B cell (primary cell): ENCODE measurements around the gene TCF7. TPM values are rescaled to one million over a fixed set of nuclear protein-coding genes. Genes with fewer than 3 reads are reported as not detected.

Experiments
- ATAC-seq: fragments of 200-7000 bp; cut with Tn5 transposase; one replicate; pipeline ENCODE4 v1.10.0; 2021; ENCODE audit warnings: low read depth, mild to moderate bottlenecking, moderate number of reproducible peaks, moderate library complexity
- CTCF ChIA-PET: fragments of 350-600 bp; sonication (Branson Sonifier 250); formaldehyde crosslinking; loops from one replicate; lab custom pipeline; 2021; ENCODE audit warnings: antibody characterized with exemption, inconsistent platforms; lab: Charles Lee
- POLR2A ChIA-PET: fragments of 350-600 bp; sonication (Branson Sonifier 250); formaldehyde crosslinking; loops from one replicate; lab custom pipeline; 2021; ENCODE audit warnings: antibody characterized with exemption; lab: Charles Lee
- DNase-seq: peaks from one replicate; pipeline ENCODE4 v3.0.0; 2013
- H2AFZ ChIP-seq: 2 replicates; pipeline ENCODE4 v1.6.1; 2012; ENCODE audit warnings: mild to moderate bottlenecking, low read depth, low read length; ENCODE audit not compliant: insufficient read depth, poor library complexity, severe bottlenecking
- H3K27ac ChIP-seq, 2 donors: 1 replicate in 1 of 2; 2 replicates in 1 of 2; pipeline ENCODE4 v1.5.1; 2012 to 2013; ENCODE audit warnings: low read length in 2 of 2, mild to moderate bottlenecking in 2 of 2, moderate library complexity in 1 of 2
- H3K27me3 ChIP-seq, 4 experiments: fragments of 200-600 bp in 1 of 4; sonication (generic) in 1 of 4; replicated peaks in 1 of 4; 1 replicate in 2 of 4; 2 replicates in 2 of 4; pipeline versions ENCODE4 v1.6.1 to v1.7.0; 2013 to 2016; ENCODE audit warnings: low read length in 3 of 4, mild to moderate bottlenecking in 2 of 4, mixed read lengths in 1 of 4, moderate library complexity in 1 of 4; ENCODE audit not compliant: insufficient read depth in 4 of 4, control insufficient read depth in 3 of 4; ENCODE audit errors: control extremely low read depth in 1 of 4
- H3K36me3 ChIP-seq, 2 experiments: replicated peaks in 1 of 2; 1 replicate in 1 of 2; 2 replicates in 1 of 2; pipeline versions ENCODE4 v1.6.1 to v1.7.1; 2013; ENCODE audit warnings: low read length in 1 of 2; ENCODE audit not compliant: insufficient read depth in 2 of 2, control insufficient read depth in 1 of 2; ENCODE audit errors: control extremely low read depth in 1 of 2, extremely low read depth in 1 of 2
- H3K4me1 ChIP-seq, 2 donors: fragments of 200-600 bp in 1 of 2; sonication (generic) in 1 of 2; 1 replicate in 1 of 2; 2 replicates in 1 of 2; pipeline versions ENCODE4 v1.5.1 to v1.6.1; 2013 to 2017; ENCODE audit warnings: low read length in 2 of 2; ENCODE audit not compliant: control insufficient read depth in 2 of 2, insufficient read depth in 2 of 2
- H3K4me2 ChIP-seq: replicated peaks from 2 replicates; pipeline ENCODE3; 2012; ENCODE audit warnings: mild to moderate bottlenecking, low read depth, low read length; ENCODE audit not compliant: poor library complexity, severe bottlenecking
- H3K4me3 ChIP-seq, 5 experiments: fragments of 200-600 bp in 1 of 5; sonication (generic) in 1 of 5; 1 replicate in 3 of 5; 2 replicates in 2 of 5; pipeline versions ENCODE4 v1.5.1 to v1.7.0; 2011 to 2016; ENCODE audit warnings: low read length in 4 of 5, mild to moderate bottlenecking in 4 of 5, low read depth in 2 of 5, control low read depth in 1 of 5, moderate library complexity in 1 of 5; ENCODE audit not compliant: insufficient read depth in 1 of 5; ENCODE audit errors: control extremely low read depth in 1 of 5, extremely low read depth in 1 of 5
- H3K79me2 ChIP-seq: fragments of 200-600 bp; sonication (generic); one replicate; pipeline ENCODE4 v1.6.0; 2016; ENCODE audit warnings: low read length; ENCODE audit not compliant: control insufficient read depth, insufficient read depth
- H3K9ac ChIP-seq: fragments of 200-600 bp; sonication (generic); 2 replicates; pipeline ENCODE4 v1.6.1; 2017; ENCODE audit warnings: mild to moderate bottlenecking, low read length, moderate library complexity
- H3K9me3 ChIP-seq, 3 donors: one replicate each; pipeline versions ENCODE4 v1.6.1 to v1.7.1; 2013; ENCODE audit warnings: low read length in 2 of 3; ENCODE audit not compliant: control insufficient read depth in 2 of 3, insufficient read depth in 1 of 3; ENCODE audit errors: control extremely low read depth in 1 of 3
- H4K20me1 ChIP-seq: 2 replicates; pipeline ENCODE4 v1.6.0; 2012; ENCODE audit warnings: mild to moderate bottlenecking, low read length; ENCODE audit not compliant: insufficient read depth, control insufficient read depth, poor library complexity, severe bottlenecking
- H3K27ac Mint-ChIP-seq: one replicate; pipeline ENCODE4 v1.8.0; 2021; ENCODE audit warnings: mixed read lengths
- H3K27me3 Mint-ChIP-seq: one replicate; pipeline ENCODE4 v1.8.0; 2021; ENCODE audit warnings: mixed read lengths
- H3K4me1 Mint-ChIP-seq: one replicate; pipeline ENCODE4 v1.8.0; 2021; ENCODE audit warnings: mixed read lengths
- H3K4me3 Mint-ChIP-seq: one replicate; pipeline ENCODE4 v1.8.0; 2021; ENCODE audit warnings: mixed read lengths
- H3K9me3 Mint-ChIP-seq: one replicate; pipeline ENCODE4 v1.8.0; 2022; ENCODE audit warnings: mixed read lengths; ENCODE audit not compliant: insufficient read depth
- CTCF ChIP-seq: fragments of 200-600 bp; IDR thresholded peaks from one replicate; pipeline ENCODE4 v1.8.0; 2022; ENCODE audit warnings: antibody characterized with exemption, mild to moderate bottlenecking
- EZH2 ChIP-seq: IDR thresholded peaks from 2 replicates; pipeline ENCODE4 v1.6.1; 2012; ENCODE audit warnings: borderline replicate concordance, low read depth, mild to moderate bottlenecking, moderate library complexity, low read length; ENCODE audit not compliant: insufficient read depth, poor library complexity, severe bottlenecking
- WGBS: methylation state at CpG from one replicate; pipeline ENCODE4 v1.1.5; 2013; ENCODE audit warnings: missing lambda C conversion rate; ENCODE audit not compliant: insufficient coverage; 5-methylcytosine and 5-hydroxymethylcytosine counted together
- intact Hi-C: fragments of 100-400 bp; cut with micrococcal nuclease; formaldehyde crosslinking; loops from one replicate; pipeline ENCODE4 v1.10.0; 2022
- polyA plus RNA-seq: library from polyadenylated mRNA; depleted of rRNA; stranded (reverse); fragments of >200 nt; gene quantifications from 2 replicates; pipeline ENCODE4 v1.2.3, GENCODE V29; 2012
- total RNA-seq, 2 donors: library from RNA; stranded (reverse); fragments of 120-200 nt in 1 of 2; gene quantifications; 1 replicate in 1 of 2; 2 replicates in 1 of 2; pipeline versions ENCODE4 v1.2.3 to v1.2.4, GENCODE V29; 2013 to 2022

The TCF7 gene
- total and polyA plus RNA-seq, 2 donors (not counting 1 experiment from before 2014, with no cell fraction given): 26.8 to 61.1 TPM

GRCh38 chr5:134139891-134140469, 25.5 kb downstream of the TCF7 start:
- Mint-ChIP-seq H3K9me3 (no peaks in the 10 kb centered on the region), H3K4me1 (peaks cover 38% of the 10 kb centered on the region), H3K27ac (peak overlapping the region; percentile 46), H3K4me3 (no peak overlapping the region), H3K27me3 (no peaks in the 10 kb centered on the region)
- Histone ChIP-seq H2AFZ (no peak overlapping the region), H3K79me2 (peaks cover 23% of the 10 kb centered on the region), H3K27me3 (no peaks in the 10 kb centered on the region), H3K9me3 (no peaks in the 10 kb centered on the region), H4K20me1 (peaks cover 62% of the 10 kb centered on the region), H3K9ac (no peak overlapping the region), H3K36me3 (peaks cover 0 to 49% of the 10 kb centered on the region in 2 experiments), H3K27ac (peak overlapping the region in 1 of 2 donors; percentile 23), H3K4me1 (peaks cover 5 to 34% of the 10 kb centered on the region in 2 donors), H3K4me2 (no peak overlapping the region), H3K4me3 (no peak overlapping the region)
- ATAC-seq (no peak), DNase-seq (no peak)
- ChIA-PET POLR2A (interaction anchor here (0.6 to 2.8 kb wide), 3 partner anchors 33 to 39 kb away, joined by 3 to 16 read pairs (median 3); no protein-coding TSS in a partner anchor), CTCF (interaction anchor here (0.6 to 25.7 kb wide), 26 partner anchors 8 to 1197 kb away, joined by 3 to 644 read pairs (median 7); partner anchors contain the start of gene TCF7)
- intact Hi-C loops: loop anchor here (1.0 to 10.0 kb wide), 3 partner anchors 40 to 1025 kb away; no protein-coding TSS in a partner anchor
- TF ChIP-seq EZH2 (no peak), CTCF (no peak)
- WGBS: 95% methylated on average over 8 of the region's 8 CpGs
